DND-41 (cell line): ENCODE data around the gene FOXK1.

Experiments used
- EZH2 ChIP-seq: IDR thresholded peaks from 3 replicates; pipeline ENCODE4 v1.6.1; 2012; ENCODE audit warnings: borderline replicate concordance, low read depth, mild to moderate bottlenecking, moderate library complexity, low read length, inconsistent platforms; ENCODE audit not compliant: severe bottlenecking
- TF ChIP-seq, protein P1 (sequence below): IDR thresholded peaks from 2 replicates; pipeline ENCODE4 v1.5.1; 2012; ENCODE audit warnings: borderline replicate concordance, low read length, moderate library complexity, mild to moderate bottlenecking; ENCODE audit not compliant: poor library complexity, severe bottlenecking; ENCODE audit errors: extremely low read depth

DNA sequence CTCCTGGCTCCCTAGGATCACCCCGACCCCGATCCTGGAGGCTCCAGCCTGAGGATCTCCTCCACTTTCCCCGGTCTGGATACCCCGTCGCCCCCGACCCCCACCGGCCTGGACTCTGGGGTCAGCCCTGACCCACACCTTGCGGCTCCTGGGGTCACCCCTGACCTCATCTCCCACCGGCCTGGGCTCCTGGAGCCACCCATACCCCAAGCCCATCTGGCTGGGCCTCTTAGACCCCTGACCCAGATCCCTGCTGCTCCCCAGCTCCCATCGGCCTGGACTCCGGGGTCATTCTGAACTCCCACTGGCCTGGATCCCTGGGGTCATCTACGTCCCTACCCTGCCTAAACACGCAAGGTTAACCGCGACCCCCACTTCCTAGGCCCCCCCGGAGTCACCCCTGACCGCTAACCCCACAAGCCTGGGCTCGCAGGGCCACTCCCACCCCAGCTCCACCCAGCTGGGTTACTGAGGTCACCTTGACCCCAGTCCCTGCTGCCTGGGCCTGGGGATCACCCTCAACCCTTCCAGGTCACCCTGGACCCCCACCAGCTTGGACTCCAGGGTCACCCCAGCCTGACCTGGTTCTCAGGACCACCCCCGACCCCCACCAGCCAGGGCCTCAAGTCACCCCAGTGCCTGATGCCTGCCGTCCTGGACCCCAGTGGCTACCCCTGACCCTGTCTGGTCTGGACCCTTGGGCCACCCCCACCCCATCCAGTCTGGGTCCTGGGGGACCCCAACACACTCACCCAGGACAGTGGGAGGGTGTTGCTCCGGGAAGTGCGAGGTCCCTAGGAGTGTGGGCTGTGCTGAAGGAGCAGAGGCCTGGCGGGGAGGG lies 1.2 kb downstream of the FOXK1 start:
- TF ChIP-seq, protein P1, sequence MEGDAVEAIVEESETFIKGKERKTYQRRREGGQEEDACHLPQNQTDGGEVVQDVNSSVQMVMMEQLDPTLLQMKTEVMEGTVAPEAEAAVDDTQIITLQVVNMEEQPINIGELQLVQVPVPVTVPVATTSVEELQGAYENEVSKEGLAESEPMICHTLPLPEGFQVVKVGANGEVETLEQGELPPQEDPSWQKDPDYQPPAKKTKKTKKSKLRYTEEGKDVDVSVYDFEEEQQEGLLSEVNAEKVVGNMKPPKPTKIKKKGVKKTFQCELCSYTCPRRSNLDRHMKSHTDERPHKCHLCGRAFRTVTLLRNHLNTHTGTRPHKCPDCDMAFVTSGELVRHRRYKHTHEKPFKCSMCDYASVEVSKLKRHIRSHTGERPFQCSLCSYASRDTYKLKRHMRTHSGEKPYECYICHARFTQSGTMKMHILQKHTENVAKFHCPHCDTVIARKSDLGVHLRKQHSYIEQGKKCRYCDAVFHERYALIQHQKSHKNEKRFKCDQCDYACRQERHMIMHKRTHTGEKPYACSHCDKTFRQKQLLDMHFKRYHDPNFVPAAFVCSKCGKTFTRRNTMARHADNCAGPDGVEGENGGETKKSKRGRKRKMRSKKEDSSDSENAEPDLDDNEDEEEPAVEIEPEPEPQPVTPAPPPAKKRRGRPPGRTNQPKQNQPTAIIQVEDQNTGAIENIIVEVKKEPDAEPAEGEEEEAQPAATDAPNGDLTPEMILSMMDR, result no peak
- no peak for TF ChIP-seq EZH2
